G401.6 (cell line): ENCODE results near the gene SUFU.
"Not testable (repeated sequence)": the region's sequence is repeated elsewhere in the genome, so short reads cannot be mapped to it uniquely, and the experiment has no call there.

Experiments used
- FAIRE-seq: peaks from 2 replicates; lab custom pipeline; 2012; peaks lifted over from hg19 to GRCh38; lab: Jason Lieb, UNC

SUFU gene

GRCh38 chr10:102514487-102515311, 10.9 kb downstream of the SUFU start:
- FAIRE-seq: no peak

DNA sequence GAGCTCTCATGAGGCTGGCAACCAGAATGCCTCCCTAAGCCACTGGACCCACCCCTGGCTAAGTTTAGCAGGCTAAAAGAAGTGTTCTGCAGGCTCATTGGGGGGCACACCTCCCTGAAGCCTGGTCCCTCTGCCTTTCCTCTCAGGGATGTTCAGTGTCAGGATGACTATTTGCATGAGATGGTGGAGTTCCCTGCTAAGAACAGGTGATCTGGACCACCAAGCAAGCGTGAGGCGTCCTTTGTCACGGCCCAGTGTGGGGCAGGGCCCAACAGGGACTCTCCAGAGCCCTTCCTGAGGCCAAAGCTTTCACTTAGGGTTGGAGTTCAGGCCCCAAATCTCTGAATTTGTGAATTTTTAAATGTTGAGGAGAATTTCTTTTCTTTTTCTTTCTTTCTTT, 12.0 kb downstream of the SUFU start:
- no peak for FAIRE-seq

- no peak for FAIRE-seq
Observed at GRCh38 chr10:102517553-102517952, 13.8 kb downstream of the SUFU start.

DNA sequence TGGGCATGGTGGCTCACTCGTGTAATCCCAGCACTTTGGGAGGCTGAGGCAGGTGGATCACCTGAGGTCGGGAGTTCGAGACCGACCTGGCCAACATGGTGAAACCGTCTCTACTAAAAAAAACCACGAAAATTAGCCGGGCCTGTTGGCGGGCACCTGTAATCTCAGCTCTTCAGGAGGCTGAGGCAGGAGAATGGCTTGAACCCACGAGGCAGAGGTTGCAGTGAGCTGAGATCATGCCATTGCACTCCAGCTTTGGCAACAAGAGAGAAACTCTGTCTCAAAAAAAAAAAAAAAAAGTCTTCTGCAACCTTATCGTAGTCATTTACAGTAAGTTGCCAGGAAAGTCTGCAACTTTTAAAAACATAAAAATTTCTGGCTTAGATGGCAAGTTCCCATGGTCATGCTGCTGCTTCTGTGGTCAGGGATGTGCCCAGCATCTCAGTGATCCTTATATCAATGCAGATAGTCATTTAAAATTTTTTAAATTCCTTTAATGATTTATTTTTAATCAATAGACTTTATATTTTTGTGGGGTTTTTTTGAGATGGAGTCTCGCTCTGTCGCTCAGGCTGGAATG, 15.6 kb downstream of the SUFU start:
- no peak for FAIRE-seq

- FAIRE-seq: no peak
Observed at GRCh38 chr10:102522874-102523249, 19.1 kb downstream of the SUFU start.

GRCh38 chr10:102523250-102524029, 19.7 kb downstream of the SUFU start:
- no peak for FAIRE-seq

DNA sequence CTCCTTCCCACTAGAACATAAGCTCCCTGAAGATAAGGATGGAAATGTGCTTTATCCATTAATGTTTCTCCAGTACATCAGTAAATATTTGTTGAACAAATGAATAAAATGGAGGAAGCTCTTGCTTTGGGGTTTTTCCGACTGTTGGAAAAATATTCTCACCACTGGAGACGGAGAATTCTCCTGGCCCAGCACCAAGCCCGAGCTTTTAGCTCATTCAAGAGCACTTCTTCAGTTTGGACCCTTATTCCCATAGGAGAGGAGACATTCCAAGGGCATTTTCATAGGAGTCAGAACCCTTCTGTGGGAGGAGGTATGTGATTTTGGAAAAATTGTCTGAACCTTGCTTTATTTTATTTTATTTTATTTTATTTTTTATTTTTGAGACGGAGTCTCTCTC, 21.0 kb downstream of the SUFU start:
- no peak for FAIRE-seq

DNA sequence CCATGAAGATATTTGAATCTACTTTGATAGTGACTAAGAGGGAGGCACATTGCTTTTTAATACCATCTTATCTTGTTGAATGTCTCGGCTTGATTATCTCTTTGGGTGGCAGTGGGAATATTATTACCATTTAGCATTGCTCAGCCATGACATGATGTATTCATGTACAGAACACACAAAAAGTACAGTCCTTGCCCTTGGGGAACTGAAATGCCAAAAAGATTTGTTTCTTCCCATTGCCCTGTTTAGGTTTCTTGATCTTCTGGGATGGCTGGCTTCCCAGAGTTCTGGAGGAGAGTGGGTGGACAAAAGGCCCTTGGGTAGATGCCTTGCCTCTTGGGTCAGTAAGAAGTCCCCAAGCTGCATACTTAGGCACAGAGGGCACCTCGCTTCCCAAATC, 23.8 kb downstream of the SUFU start:
- no peak for FAIRE-seq

GRCh38 chr10:102534333-102534732, 30.6 kb downstream of the SUFU start:
- FAIRE-seq: no peak

DNA sequence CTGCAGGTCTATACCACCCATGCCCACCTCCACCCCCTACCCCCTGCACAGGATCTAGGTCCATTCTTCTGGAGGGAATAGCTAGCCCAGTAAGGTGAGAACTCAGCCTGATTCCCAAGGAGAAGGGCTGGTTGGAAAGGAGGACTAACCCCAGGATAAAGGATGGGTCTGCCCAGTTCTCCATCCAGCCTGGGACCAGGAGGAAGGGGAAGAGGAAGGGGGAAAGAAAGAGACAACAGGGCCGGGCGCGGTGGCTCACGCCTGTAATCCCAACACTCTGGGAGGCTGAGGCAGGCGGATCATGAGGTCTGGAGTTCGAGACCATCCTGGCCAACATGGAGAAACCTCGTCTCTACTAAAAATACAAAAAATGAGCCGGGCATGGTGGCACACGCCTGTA, 31.2 kb downstream of the SUFU start:
- not testable (repeated sequence) for FAIRE-seq

DNA sequence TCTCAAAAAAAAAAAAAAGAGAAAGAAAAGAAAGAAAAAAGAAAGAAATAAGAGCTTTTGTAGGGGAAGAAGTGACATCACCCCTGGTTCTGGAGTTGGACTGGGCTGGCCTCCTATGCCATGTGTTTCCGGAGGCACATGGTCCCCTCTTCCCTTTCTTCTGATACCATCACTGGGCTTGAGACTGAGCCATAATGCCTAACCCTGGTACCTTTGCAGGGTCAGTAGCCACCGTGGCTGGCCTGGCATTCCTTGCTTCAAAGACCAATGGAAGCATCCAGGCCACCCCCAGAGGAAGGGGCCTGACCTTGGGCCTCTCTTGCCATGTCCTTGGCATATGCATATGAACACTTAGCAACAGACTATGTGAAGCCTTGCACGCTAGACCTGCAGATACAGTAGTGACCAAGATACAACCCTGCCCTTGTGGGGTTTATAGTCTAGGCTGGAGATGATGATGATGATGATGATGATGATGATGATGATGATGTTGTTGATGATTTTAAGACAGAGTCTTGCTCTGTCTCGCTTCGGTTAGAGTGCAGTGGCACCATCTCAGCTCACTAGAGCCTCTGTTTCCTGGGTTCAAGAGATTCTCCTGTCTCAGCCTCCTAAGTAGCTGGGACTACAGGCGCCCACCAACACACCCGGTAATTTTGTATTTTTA, 31.8 kb downstream of the SUFU start:
- no peak for FAIRE-seq

DNA sequence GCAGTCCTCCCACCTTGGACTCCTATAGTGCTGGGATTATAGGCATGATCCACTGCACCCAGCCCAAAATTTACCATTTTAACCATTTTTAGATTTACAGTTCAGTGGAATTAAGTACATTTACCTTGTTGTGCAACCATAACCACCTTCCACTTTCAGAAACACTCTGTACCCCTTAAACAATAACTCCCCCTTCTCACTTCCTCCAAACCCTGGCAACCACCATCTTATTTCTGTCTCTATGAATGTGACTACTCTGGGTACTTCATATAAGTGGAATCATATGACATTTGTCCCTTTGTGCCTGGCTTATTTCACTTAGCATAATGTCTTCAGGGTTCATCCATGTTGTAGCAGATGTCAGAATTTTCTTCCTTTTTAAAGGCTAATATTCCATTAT, 33.6 kb downstream of the SUFU start:
- no peak for FAIRE-seq

- FAIRE-seq: no peak
Observed at GRCh38 chr10:102537948-102538347, 34.2 kb downstream of the SUFU start.

DNA sequence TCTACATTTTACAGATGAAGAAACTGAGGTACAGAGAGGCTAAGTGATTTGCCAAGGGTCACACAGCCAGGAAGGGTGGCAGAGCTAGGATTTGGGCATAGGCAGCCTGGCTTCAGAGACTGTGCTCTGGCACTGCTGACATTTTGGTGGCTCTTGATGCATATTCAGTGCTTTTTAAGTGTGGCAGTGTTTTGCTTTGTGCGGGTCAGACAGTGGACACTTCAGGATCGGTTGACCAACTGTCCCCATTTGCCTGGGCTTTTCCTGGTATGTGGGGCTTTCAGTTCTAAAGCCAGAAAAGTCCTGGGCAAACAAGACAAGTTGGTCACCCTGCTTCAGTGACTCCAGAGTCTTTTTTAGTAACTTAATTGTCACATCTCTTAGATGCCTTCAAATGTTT, 35.0 kb downstream of the SUFU start:
- FAIRE-seq: no peak

DNA sequence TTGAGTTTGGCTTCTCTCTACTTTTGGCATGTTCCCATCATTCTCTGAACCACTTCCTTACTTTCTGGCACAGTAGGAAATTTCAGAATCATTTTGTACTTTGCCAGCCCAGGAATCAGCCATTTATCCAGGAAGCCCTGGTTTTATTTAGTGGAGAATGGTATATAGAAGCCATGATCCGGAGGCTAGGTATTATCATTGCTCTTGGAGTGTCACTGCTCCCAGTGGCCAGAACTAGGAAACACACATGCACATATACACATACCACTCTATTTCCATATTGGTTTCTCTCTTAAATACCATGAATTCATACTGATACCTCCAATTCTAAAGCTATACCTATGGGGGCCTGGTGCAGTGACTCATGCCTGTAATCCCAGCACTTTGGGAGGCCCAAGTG, 36.3 kb downstream of the SUFU start:
- FAIRE-seq: peak; percentile 65

DNA sequence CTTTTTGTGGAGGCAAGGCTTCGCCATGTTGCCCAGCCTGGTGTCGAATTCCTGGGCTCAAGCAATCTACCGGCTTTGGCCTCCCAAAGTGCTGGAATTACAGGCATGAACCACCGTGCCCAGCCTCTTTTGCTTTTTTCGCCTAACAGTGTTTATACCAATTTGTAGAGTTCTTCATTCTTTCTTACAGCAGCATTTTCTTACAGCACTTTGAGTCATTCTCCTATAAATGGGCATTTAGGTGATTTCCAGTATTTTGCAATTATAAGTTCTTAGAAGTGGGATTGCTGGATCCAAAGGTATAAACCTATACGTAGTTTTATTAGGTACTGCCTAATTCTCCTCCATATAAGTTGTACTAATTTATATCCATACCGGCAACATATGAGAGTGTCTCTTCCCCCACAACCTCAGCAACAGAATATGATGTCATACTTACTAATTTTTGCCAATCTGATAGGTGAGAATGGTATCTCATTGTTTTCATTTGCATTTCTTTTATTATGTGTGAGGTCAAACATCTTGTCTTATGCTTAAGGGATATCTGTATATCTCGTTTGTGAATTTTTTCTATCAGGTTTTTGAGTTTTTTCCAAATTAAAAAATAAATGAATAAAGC, 39.1 kb downstream of the SUFU start:
- FAIRE-seq: no peak

GRCh38 chr10:102545265-102545871, 41.6 kb downstream of the SUFU start:
- no peak for FAIRE-seq

DNA sequence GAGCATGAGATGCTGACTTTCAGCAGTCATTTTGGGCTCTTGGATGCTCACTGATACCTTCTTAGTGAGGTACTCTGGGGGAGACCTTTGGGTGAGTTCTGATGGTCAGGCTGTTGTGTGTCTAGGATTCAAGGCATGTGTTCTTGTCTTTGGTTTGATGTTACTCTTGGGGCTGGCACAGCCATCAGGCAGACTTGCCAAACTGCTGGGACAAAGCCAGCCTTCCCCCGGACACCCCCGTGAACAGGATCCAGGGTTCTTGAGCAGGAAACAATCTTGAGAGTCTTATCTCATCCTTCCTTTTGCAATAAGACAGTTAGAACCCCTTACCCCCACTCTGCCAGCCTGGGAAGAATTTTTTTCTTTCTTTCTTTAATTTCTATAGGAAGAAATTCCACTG, 42.2 kb downstream of the SUFU start:
- FAIRE-seq: no peak

DNA sequence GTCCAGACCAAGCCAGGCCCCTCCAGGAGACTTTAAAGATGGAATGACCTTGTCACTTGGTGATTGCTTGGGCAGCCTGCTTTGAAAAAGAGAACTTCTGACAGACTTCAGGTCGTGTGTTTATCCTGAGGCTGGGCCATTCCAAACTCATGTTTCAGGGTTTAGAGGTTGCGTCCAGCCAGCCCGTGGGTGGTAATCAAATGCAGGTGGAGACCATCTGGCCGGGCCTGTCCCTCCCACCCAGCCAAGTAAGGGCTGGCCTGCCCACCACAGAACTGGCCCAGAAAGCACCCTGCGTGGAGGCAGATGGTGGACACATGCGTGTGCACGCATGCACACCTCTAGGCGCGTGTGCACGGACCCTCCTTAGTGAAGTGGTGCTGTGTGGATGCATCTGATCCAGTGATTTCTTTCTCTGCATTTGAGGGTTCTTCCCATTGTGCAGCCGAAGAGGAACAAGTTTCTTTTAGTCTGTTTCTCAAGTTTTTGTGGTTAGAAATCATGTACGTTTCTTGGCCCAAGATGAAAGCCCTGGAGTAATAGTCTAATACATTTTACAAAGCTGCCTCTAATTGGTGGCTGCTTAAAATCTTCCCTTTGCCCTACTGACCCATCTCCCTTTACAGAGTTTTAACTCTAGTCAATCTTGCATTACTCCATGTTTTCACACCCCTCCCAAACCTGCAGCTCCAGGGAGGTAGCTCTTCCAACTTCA, 43.0 kb downstream of the SUFU start:
- FAIRE-seq: no peak

DNA sequence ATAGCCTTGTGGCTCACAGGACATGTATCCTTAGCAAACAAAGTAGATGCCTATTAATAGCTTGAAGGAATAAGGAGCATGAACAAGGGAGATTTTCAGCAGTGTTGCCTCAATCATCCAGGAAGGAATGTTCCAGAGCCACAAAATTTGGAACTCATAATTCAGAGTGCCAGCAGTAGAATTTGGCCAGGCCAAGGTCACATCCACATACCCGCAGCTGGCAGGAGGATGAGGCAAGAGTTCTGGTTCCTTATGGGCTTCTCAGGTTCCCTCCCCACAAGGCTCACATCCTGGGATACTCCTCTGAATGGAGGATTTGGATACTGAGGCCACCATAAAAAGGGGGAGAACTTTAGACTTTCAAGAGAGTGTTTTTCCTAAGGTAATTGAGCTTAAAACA, 45.8 kb downstream of the SUFU start:
- FAIRE-seq: no peak

GRCh38 chr10:102550636-102551210, 47.0 kb downstream of the SUFU start:
- FAIRE-seq: no peak
